ENCODE data around the gene AKIRIN2. TPM values are rescaled to one million over a fixed set of nuclear protein-coding genes. Genes with fewer than 3 reads are reported as not detected.

AKIRIN2 gene
- total and polyA plus RNA-seq, 9 of the 15 experiments (the other 6 are each of a cell fraction or from before 2014, with no cell fraction given): 5.8 to 63.9 (median 28.1) TPM

DNA sequence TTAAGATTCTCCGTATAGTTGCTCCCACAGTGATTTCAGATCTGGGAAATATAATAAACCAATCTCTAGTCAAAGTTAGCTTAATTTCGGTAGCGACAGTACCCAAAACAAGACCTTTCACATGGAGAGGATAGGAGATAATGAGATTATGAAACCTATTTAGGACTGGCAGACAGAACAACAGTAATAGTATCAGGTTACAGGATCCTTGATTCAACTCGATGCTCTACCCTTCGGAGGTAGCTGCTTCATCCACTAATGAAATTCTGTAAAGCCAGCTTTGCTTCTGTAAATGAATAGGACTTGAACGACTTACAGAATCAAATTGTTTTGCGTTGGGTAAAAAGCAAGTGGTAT lies 534 bp upstream of the AKIRIN2 start (continued):
- TF ChIP-seq ZNF696 (CRISPR knock-in tag; conservative IDR thresholded peaks at IDR 0.05) (no peak), RAD21 (CRISPR knock-in tag; conservative IDR thresholded peaks at IDR 0.05 in 1 of 2, IDR thresholded peaks at IDR 0.05 in 1 of 2) (peak; percentile 7 to 8; a peak in 2 of 4 replicates), CSDE1 (IDR thresholded peaks at IDR 0.05) (no peak), BACH1 (tag; IDR thresholded peaks at IDR 0.05) (0 out of 2 replicates have a peak, but pooled peaks have one; percentile 77), ELF1 (tag; IDR thresholded peaks at IDR 0.05) (peak; percentile 37; the same call in 1 of the 2 replicates), ZNF175 (CRISPR knock-in tag; IDR thresholded peaks at IDR 0.05; ENCODE audit: low read depth) (0 out of 2 replicates have a peak, but pooled peaks have one; percentile 4), CHD4 (IDR thresholded peaks at IDR 0.05; ENCODE audit: insufficient read depth, insufficient replicate concordance, low read depth, low read length, poor library complexity, severe bottlenecking) (no peak), KLF16 (IDR thresholded peaks at IDR 0.05) (no peak), LEF1 (IDR thresholded peaks at IDR 0.05) (0 out of 2 replicates have a peak, but pooled peaks have one; percentile 16), CC2D1A (IDR thresholded peaks at IDR 0.05) (no peak), CEBPB (tag; IDR thresholded peaks at IDR 0.05) (peak; percentile 45; the same call in 1 of the 2 replicates), KDM5B (IDR thresholded peaks at IDR 0.05; ENCODE audit: insufficient replicate concordance, low read depth, low read length) (no peak), EWSR1 (IDR thresholded peaks at IDR 0.05; ENCODE audit: borderline replicate concordance, low read depth, partially characterized antibody) (no peak), PTRF (tag; IDR thresholded peaks at IDR 0.05) (no peak), ZNF24 (IDR thresholded peaks at IDR 0.05) (no peak)
- TF ChIP-seq, protein P1, sequence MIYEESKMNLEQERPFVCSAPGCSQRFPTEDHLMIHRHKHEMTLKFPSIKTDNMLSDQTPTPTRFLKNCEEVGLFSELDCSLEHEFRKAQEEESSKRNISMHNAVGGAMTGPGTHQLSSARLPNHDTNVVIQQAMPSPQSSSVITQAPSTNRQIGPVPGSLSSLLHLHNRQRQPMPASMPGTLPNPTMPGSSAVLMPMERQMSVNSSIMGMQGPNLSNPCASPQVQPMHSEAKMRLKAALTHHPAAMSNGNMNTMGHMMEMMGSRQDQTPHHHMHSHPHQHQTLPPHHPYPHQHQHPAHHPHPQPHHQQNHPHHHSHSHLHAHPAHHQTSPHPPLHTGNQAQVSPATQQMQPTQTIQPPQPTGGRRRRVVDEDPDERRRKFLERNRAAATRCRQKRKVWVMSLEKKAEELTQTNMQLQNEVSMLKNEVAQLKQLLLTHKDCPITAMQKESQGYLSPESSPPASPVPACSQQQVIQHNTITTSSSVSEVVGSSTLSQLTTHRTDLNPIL (CRISPR knock-in tag; IDR thresholded peaks at IDR 0.05): no peak
- TF ChIP-seq, protein P2, sequence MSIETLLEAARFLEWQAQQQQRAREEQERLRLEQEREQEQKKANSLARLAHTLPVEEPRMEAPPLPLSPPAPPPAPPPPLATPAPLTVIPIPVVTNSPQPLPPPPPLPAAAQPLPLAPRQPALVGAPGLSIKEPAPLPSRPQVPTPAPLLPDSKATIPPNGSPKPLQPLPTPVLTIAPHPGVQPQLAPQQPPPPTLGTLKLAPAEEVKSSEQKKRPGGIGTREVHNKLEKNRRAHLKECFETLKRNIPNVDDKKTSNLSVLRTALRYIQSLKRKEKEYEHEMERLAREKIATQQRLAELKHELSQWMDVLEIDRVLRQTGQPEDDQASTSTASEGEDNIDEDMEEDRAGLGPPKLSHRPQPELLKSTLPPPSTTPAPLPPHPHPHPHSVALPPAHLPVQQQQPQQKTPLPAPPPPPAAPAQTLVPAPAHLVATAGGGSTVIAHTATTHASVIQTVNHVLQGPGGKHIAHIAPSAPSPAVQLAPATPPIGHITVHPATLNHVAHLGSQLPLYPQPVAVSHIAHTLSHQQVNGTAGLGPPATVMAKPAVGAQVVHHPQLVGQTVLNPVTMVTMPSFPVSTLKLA (conservative IDR thresholded peaks at IDR 0.05): peak in 1 of 2 experiments; percentile 5; a peak in 1 of 4 replicates
- TF ChIP-seq, protein P3, sequence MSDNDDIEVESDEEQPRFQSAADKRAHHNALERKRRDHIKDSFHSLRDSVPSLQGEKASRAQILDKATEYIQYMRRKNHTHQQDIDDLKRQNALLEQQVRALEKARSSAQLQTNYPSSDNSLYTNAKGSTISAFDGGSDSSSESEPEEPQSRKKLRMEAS (CRISPR knock-in tag; IDR thresholded peaks at IDR 0.05): no peak
- TF ChIP-seq, protein P4, sequence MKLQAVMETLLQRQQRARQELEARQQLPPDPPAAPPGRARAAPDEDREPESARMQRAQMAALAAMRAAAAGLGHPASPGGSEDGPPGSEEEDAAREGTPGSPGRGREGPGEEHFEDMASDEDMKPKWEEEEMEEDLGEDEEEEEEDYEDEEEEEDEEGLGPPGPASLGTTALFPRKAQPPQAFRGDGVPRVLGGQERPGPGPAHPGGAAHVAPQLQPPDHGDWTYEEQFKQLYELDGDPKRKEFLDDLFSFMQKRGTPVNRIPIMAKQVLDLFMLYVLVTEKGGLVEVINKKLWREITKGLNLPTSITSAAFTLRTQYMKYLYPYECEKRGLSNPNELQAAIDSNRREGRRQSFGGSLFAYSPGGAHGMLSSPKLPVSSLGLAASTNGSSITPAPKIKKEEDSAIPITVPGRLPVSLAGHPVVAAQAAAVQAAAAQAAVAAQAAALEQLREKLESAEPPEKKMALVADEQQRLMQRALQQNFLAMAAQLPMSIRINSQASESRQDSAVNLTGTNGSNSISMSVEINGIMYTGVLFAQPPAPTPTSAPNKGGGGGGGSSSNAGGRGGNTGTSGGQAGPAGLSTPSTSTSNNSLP (IDR thresholded peaks at IDR 0.05; ENCODE audit: borderline replicate concordance, low read depth, low read length): 0 out of 2 replicates have a peak, but pooled peaks have one; percentile 12
- TF ChIP-seq, protein P5, sequence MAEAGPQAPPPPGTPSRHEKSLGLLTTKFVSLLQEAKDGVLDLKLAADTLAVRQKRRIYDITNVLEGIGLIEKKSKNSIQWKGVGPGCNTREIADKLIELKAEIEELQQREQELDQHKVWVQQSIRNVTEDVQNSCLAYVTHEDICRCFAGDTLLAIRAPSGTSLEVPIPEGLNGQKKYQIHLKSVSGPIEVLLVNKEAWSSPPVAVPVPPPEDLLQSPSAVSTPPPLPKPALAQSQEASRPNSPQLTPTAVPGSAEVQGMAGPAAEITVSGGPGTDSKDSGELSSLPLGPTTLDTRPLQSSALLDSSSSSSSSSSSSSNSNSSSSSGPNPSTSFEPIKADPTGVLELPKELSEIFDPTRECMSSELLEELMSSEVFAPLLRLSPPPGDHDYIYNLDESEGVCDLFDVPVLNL (CRISPR knock-in tag; IDR thresholded peaks at IDR 0.05; ENCODE audit: low read depth): no peak
- TF ChIP-seq, protein P6, sequence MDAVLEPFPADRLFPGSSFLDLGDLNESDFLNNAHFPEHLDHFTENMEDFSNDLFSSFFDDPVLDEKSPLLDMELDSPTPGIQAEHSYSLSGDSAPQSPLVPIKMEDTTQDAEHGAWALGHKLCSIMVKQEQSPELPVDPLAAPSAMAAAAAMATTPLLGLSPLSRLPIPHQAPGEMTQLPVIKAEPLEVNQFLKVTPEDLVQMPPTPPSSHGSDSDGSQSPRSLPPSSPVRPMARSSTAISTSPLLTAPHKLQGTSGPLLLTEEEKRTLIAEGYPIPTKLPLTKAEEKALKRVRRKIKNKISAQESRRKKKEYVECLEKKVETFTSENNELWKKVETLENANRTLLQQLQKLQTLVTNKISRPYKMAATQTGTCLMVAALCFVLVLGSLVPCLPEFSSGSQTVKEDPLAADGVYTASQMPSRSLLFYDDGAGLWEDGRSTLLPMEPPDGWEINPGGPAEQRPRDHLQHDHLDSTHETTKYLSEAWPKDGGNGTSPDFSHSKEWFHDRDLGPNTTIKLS (IDR thresholded peaks at IDR 0.05; ENCODE audit: borderline replicate concordance, low read depth): no peak
